HG03039 (cell line): Measurements from ENCODE around the gene UBIAD1.

Experiments
- ATAC-seq: cut with Tn5 transposase; IDR thresholded peaks from one replicate; pipeline ENCODE4 v1.9.1; 2021; ENCODE audit warnings: mild to moderate bottlenecking, moderate library complexity; ENCODE audit not compliant: unreplicated experiment

Gene UBIAD1

DNA sequence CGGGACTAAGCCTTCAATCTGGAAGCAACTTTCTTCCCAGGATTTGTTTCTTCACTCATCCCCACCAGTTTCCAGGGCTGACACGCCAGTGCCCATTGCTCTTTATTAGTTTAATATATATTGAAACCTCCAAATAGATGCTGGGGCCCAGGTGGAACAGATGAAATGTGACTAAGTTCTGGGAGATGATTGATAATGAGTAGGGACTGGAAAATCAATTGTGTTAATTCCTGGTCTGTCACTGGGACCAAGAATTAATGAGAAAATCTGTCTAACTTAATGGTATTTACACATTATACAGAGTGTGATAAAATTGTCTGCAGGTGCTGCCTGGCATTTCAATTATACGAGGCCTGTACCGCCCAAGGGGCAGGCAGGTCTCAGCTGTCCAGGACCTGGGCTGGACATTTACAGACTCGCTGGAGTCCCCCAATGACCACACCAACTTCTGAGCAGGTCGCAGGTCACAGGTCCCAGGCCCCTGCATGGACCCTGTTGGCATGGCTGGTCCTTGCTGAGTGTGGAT, 35.8 kb downstream of the UBIAD1 start:
- no peak for ATAC-seq

- ATAC-seq, result no peak
These were observed 36.4 kb downstream of the UBIAD1 start for GRCh38 chr1:11309385-11309784.

GRCh38 chr1:11311816-11312755, 39.1 kb downstream of the UBIAD1 start:
- ATAC-seq, result no peak

- no peak for ATAC-seq
These were observed 42.0 kb downstream of the UBIAD1 start for GRCh38 chr1:11314959-11315358.

DNA sequence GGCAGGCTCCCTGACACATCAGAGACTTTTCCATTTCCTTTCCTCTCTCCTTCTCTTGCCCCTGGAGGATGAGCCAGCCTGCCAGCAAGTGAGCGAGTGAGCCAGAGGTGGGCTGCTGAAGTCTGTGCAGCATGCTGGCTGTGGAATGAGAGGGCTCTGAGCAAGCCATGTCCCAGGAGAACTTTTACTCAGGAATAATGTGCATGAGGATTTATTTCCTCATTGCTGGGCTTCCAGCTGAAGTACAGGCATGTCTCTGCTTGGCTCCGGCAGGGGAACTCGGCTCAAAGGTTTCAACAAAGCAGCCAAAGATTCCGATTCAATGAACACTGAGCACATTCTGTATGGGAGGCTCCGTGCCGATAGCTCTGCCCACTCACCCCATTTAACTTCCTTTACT, 43.7 kb downstream of the UBIAD1 start:
- no peak for ATAC-seq

DNA sequence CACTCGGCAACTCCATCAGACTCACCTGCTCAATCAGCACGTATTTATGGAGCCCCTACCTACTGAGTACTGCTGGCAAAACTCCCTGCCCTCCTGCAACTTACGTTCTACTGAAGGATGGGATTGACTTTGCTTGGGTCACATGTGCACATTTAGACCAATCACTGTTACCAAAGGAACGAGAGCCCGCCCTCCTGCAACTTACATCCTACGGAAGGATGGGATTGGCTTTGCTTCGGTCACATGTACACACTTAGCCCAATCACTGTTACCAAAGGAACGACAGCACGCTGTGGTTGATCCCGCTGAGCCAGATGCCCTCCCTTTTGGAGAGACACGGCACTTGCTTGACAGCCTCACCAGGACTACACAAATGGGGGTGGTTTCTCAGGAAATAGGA, 46.0 kb downstream of the UBIAD1 start:
- no peak for ATAC-seq

DNA sequence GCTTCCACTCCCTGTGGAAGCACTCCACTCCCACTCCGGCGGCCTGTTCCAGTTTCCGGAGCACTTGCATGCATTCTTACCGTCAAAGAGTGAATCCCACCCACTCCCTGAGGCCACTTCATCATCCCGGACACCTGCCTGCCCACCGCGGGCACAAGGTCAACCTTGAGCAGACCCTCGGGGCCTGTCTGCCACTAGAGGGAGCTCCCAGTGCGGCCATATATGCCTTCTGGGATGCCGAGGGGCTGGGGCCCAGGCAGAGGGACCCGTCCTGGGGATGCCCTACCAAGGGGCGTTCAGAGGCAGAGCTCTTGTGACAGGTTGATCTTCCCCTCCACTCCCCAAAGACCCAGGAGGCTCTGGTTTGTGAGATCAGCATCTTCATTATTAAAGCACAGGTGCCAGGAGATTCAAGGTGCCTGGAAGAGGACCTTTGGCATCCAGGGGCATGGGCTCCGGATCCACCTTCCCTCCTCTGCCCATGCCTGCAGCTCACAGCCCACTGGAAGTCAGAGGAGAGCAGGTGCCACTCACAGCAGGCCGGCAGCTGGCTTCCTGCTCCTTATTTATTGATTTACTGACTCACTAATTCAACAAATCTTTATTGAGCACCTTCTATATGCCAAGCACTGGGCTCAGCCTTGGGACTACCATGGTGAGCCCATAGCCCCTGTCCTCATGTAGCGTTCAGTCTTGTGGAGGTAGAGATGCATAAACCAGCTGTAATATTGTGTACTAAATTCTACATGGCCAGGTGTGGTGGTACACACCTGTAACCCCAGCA, 47.3 kb downstream of the UBIAD1 start:
- ATAC-seq, result no peak

DNA sequence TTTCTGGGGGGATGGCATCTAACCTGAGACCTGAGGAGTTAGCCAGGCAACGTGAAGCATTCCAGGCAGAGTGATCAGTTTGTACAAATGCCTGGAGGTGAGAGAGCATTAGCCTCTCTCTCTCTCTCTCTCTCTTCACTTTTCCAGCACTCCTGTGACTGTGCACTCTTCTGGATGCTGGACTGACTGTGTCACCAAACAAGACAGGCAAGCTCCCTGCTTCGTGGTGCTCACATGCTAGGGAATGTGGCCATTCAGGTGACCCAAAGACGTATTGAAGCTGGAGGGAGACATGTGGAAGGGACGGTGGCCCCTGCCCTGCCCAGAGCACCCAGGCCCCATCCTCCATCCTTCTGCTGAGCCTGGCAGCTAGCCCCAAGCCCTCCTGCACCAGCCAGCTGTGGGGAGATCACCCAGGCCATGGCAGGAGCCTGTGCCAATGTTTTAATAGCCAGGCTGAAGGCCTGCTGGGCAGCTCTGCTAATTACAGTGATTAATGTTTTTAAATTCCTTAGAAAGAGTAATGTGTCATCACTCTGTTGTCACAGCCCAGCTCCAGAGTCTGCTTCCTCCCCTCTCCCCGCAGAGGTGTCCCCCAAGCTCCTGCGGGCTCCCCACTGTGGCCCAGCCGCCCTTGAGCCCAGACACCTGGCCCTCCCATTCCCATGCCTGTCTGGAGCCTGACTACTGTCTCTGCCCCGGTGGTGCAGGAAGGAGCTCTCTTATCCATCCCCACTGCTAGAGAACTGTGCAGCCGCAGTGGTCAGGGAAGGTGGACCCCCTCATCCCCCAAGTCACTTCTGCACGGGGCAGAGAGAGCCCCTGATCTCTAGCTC, 48.9 kb downstream of the UBIAD1 start:
- no peak for ATAC-seq

GRCh38 chr1:11324567-11325165, 51.7 kb downstream of the UBIAD1 start:
- no peak for ATAC-seq

DNA sequence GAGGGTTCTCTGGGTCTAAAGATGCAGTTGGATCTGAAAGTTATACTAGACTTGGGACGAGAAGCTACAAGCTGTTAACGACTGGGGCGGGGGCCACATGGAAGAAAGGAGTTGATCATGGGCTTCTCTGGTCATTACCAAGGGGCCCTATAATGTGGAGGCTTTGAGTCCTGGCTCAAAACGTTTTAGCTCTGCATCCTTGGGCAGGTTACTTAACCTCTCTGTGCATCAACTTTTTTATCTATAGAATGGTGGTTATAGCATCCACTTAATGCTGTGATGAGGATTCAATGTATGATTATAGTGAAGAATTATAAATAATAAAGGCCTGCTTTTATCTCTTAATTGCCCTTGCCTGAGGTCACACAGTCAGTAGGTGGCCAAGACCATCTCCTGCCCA, 53.1 kb downstream of the UBIAD1 start:
- ATAC-seq, result no peak

GRCh38 chr1:11328444-11328843, 55.4 kb downstream of the UBIAD1 start:
- no peak for ATAC-seq

- no peak for ATAC-seq
These were observed 57.4 kb downstream of the UBIAD1 start for GRCh38 chr1:11330411-11330810.

DNA sequence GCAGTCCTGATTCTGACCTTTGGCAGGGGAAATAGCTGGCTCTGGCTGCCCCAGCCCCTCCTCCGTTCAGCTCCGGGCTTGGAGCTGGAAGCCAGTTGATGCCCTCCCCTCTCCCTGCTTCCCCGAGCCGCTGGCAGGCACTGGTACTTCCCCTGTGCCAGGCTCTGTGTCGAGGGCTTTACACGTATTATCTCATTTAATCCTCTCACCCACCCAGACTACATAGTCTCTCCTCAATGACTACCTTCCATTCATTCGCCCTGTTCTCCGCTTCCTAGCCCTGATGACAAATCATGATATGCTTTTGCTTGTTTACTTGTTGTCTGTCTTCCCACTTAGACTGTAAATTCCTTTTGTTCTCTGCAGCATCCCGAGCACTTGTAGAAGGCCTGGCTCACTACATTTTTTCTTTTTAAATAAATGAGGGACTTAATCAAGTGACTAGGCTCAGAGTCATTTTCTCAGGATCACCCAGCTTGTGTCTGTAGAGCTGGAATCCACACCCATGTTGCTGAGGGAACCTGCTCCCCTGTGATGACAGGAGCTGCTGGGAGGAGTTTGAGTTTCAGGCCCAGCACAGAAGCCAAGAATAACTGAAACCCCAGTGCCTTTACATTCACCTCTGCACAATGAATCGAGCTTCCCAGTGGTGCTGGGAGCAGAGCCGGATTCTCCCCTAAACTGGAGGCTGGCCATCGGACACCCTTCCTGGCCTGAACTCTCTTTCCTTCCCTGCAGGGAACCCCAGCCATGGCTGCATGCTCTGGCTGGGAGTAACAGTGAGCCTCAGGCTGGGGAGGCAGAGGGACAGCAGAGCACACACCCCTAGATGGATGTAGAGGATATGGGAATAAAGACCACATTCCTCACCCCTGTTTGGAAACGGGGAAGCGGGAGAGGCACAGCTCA, 58.3 kb downstream of the UBIAD1 start:
- ATAC-seq, result no peak

DNA sequence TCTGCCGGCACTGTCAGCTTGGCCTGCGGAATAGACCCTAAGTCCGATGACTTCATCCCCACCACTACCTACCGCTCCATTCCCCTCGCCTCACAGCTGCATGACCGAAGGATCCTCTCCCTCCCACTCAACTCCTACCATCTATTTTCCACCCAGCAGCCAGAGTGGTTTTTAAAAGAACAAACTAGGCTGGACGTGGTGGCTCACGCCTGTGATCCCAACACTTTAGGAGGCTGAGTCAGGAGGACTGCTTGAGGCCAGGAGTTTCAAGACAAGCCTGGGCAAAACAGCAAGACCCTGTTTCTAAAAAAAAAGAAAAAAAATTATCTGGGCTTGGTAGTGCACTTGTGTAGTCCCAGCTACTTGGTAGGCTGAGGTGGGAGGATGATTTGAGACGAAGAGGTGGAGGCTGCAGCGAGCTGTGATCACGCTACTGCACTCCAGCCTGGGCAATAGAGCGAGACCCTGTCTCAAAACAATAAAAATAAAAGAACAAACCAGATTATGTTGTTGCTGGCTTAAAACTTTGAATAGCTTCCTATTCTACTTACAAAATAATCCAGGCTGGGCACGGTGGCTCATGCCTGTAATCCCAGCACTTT, 59.0 kb downstream of the UBIAD1 start:
- ATAC-seq, result no peak

DNA sequence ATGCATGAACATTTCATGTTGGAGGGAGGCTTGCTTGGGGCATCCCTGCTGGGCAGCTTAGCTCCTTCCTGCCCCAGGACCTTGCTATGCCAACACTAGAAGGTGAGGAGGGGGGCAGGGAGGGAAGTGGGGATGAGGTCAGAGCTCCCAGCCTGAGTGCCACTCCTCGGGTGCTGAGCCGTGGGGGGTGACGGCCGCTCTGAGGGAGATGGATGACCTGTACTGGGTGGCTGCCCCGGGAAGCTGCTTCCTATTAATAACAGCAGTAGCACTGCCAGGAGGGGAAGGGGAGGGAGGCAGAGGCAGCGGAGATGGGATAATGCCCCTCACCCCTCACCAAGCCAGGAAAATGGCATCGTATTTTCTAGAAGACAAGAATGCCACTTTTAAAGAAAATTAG, 60.6 kb downstream of the UBIAD1 start:
- no peak for ATAC-seq

GRCh38 chr1:11334261-11334804, 61.3 kb downstream of the UBIAD1 start:
- ATAC-seq, result no peak

- ATAC-seq, result no peak
These were observed 61.8 kb downstream of the UBIAD1 start for GRCh38 chr1:11334821-11335220.

DNA sequence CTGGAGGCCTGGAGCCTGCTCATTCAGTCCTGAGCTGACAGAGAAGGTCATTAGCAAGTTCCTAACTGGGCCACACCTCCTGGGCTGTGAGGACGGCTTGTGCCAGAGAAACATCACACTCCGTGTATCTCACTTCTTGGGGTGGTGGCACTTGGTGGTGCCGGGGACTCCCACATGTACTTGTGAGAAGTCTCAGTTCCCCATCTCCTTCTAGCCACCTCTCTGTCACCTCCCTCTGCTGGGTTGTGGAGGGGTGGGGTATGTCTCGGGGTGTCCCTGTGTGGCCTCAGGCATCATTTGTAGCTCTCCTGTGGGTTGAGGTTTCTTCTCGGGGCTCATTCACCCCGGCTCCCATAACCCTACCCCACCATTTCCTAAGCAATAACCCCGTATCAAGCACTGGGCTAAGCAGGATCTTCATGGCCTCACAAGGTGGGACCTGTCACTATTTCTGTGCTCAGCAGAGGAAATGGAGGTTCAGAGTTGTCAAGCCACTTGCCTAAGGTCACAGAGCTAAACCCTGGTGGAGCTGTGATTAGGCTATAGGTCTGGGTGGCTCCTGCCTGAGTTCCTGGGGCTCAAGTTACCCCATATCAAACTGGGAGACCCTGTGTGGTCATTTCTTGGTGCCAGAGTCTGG, 62.5 kb downstream of the UBIAD1 start:
- ATAC-seq, result peak; percentile 64
